ENCODE measurements around the gene HTT-AS.
"Not testable (repeated sequence)": the region's sequence is repeated elsewhere in the genome, so short reads cannot be mapped to it uniquely, and the experiment has no call there.

HTT-AS gene

GRCh38 chr4:3085948-3086670, 11.8 kb upstream of the HTT-AS start:
- no peak for DNase-seq

- DNase-seq: no peak
Measured at GRCh38 chr4:3083732-3084131, 9.4 kb upstream of the HTT-AS start.

DNA sequence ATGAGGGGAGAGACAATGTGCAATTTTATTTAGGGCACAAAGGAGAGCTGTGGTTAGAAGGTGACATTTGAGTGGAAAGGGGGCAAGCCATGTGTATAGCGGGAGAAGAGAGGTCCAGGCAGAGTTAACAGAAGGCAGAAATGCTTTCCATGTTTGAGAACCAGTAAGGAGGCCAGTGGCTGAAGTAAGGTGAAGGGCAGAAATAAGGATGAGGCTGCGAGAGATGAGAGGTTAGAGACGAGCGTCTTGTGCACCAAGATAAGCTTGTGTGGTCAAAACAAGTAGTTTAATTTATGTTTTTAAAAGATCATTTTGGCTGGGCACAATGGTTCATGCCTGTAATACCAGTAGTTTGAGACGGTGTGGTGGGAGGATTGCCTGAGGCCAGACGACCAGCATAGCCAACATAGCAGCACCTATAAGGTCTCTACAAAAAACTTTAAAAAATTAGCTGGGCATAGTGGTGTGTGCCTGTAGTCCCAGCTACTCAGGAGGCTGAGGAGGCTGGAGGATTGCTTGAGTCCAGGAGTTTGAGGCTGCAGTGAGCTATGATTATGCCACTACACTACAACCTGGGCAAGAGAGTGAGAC, 8.7 kb upstream of the HTT-AS start:
- DNase-seq: no peak

DNA sequence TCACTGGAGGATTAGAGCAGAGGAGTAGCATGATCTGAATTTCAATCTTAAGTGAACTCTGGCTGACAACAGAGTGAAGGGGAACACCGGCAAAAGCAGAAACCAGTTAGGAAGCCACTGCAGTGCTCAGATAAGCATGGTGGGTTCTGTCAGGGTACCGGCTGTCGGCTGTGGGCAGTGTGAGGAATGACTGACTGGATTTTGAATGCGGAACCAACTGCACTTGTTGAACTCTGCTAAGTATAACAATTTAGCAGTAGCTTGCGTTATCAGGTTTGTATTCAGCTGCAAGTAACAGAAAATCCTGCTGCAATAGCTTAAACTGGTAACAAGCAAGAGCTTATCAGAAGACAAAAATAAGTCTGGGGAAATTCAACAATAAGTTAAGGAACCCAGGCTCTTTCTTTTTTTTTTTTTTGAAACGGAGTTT, 5.4 kb upstream of the HTT-AS start:
- no peak for DNase-seq

DNA sequence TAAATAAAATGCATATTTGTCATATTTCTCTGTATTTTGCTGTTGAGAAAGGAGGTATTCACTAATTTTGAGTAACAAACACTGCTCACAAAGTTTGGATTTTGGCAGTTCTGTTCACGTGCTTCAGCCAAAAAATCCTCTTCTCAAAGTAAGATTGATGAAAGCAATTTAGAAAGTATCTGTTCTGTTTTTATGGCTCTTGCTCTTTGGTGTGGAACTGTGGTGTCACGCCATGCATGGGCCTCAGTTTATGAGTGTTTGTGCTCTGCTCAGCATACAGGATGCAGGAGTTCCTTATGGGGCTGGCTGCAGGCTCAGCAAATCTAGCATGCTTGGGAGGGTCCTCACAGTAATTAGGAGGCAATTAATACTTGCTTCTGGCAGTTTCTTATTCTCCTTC, 3.5 kb upstream of the HTT-AS start:
- no peak for DNase-seq

DNA sequence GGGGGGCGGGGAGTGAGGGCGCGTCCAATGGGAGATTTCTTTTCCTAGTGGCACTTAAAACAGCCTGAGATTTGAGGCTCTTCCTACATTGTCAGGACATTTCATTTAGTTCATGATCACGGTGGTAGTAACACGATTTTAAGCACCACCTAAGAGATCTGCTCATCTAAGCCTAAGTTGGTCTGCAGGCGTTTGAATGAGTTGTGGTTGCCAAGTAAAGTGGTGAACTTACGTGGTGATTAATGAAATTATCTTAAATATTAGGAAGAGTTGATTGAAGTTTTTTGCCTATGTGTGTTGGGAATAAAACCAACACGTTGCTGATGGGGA, 1.3 kb upstream of the HTT-AS start:
- DNase-seq: no peak

- DNase-seq: peak; percentile 46 to 60
Measured at GRCh38 chr4:3074846-3075651, 711 bp upstream of the HTT-AS start.

DNA sequence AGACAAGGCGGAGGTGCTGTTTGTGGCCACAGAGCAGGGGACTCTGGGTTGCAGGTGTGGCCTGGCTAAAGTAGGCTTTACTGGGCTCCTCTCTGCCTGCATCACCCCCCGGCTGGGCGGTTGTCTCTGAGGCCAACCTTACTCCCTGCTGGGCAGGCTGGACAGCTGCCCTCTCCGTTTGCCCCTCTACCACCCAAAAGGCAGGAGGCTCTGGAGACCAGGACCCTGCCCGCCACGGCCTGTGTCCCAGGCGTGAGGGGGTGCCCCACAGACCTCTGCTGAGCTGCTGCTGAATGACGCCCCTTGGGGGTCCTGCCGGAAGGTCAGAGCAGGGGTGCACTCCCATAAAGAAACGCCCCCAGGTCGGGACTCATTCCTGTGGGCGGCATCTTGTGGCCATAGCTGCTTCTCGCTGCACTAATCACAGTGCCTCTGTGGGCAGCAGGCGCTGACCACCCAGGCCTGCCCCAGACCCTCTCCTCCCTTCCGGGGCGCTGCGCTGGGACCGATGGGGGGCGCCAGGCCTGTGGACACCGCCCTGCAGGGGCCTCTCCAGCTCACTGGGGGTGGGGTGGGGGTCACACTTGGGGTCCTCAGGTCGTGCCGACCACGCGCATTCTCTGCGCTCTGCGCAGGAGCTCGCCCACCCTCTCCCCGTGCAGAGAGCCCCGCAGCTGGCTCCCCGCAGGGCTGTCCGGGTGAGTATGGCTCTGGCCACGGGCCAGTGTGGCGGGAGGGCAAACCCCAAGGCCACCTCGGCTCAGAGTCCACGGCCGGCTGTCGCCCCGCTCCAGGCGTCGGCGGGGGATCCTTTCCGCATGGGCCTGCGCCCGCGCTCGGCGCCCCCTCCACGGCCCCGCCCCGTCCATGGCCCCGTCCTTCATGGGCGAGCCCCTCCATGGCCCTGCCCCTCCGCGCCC, 920 bp downstream of the HTT-AS start:
- DNase-seq: no peak

- DNase-seq: no peak
Measured at GRCh38 chr4:3071811-3072210, 2.5 kb downstream of the HTT-AS start.

GRCh38 chr4:3070709-3071500, 3.4 kb downstream of the HTT-AS start:
- no peak for DNase-seq

DNA sequence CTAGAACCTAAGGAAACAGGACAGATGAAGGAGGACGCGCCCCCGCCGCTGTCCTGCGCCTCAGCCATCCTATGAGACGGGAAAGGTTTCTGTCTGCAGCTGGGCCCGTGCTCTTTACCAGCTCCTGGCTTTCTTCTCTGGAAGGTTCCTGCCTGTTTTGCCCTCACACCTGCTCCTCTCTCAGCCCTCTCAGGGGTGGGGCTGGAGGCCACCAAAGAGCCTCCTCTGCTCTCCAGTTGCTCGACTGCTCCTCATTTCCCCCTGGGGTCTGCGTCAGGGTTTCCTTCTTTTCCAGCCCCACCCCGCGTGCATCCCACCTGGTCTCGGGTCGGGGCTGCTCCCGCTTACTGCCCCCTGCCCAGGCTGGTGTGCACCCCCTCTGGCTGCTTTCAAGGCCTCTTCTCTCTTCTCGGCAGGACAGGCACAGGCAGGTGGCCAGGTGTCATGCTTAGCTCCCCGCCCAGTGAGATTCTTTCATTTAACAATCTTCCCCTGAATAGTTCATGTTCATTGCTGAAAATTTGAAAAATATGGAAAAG, 4.6 kb downstream of the HTT-AS start:
- DNase-seq: no peak

- DNase-seq: no peak
Measured at GRCh38 chr4:3067473-3068001, 6.8 kb downstream of the HTT-AS start.

DNA sequence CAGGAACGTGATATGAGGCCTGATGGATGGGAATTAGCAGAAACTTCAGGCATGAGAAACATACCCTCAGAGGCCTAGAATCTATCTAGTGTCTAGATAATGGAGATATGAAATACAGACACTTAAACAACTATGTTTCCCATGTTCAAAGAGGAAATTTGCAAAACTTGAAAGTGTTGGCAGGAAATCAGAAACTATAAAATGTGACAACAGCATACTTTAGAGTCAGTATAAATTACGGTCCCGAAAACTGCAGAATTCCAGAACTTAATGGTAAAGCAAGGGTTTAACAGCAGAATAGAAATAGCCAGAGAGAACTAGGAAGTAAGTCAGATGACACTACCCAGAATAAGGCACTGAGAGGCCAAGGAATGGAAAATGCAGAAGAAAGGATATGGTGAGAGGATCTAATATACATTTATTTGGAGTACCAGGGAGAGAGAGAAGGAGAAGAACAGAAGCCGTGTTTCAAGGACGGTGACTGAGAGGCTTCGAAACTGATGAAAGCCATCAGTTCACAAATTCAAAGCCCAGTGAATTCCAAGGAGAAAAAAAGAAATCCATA, 7.4 kb downstream of the HTT-AS start:
- DNase-seq: no peak

DNA sequence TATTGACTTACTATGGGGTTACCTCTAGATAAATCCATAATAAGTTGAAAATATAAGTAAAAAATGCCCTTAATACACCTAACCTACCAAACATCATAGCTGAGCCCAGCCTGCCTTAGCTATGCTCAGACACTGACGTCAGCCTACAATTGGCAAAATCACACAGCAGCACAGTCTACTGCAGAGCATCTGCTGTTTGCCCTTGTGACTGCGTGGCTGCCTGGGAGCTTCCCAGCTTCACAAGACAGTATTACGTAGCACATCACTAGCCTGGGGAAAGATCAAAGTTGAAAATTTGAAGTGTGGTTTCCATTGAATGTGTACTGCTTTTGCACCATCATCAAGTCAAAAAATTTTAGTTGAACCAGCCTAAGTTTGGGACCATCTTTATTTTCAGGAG, 8.8 kb downstream of the HTT-AS start:
- no peak for DNase-seq

GRCh38 chr4:3062471-3062870, 11.9 kb downstream of the HTT-AS start:
- DNase-seq: no peak

GRCh38 chr4:3060946-3061345, 13.4 kb downstream of the HTT-AS start:
- DNase-seq: no peak

GRCh38 chr4:3059943-3060342, 14.4 kb downstream of the HTT-AS start:
- no peak for DNase-seq

DNA sequence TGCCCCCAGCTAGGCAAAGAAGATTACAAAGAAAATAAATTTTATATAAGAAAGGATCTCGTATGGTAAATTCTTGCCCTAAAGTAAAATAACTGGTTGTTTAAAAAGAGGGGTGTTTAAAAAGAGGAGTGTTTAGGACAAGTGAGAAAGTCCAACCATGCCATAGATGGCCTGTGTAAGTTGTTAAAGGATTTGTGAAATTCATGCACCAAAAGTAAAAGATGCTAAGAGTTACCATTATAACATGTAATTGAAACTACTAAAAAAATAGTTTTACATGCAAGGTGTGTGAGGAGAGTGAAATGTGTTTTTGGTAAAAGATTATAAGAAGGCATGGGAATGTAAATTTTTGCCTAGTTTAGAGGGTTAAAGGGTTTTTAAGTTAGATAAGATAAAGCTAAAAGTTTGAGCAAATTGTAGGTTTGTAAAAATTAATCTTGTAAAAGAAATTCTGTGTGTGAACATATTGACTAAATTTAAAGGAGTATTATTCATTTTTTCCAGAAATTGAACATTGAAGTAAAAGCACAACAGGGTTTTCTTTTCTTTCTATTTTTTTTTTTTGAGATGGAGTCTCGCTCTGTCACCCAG, 20.1 kb downstream of the HTT-AS start:
- DNase-seq: no peak

GRCh38 chr4:3051141-3051897, 23.0 kb downstream of the HTT-AS start:
- not testable (repeated sequence) for DNase-seq

All from NCI-H2081 (cell line).